K562 (cell line): ENCODE results near the gene CEBPB. TPM values are rescaled to one million over a fixed set of nuclear protein-coding genes. Genes with fewer than 3 reads are reported as not detected.

Experiments used
- ATAC-seq: fragments of 200-7000 bp; cut with Tn5 transposase; 3 replicates; pipeline ENCODE4 v1.9.1; 2020; ENCODE audit warnings: moderate library complexity
- BruUV-seq: library from RNA; stranded (reverse); fragments of 400-500 nt; replicated peaks from 2 replicates; lab custom pipeline; 2021; lab: Mats Ljungman, UMichigan
- CTCF ChIA-PET: fragments of 300-600 bp; formaldehyde crosslinking; extraction: SDS; loops from one replicate; lab custom pipeline; 2021; ENCODE audit warnings: low intra/inter-chr PET ratio; lab: Yijun Ruan, JAX
- POLR2A ChIA-PET: fragments of 300-600, 350-650 bp; sonication (Branson Sonifier 250); formaldehyde crosslinking; extraction: SDS; loops from one replicate; lab custom pipeline; 2021; ENCODE audit warnings: antibody characterized with exemption, inconsistent platforms; lab: Yijun Ruan, JAX
- DNase-seq, 4 experiments: peaks; one replicate each; pipeline versions ENCODE4 v3.0.0 to v3.0.0-alpha.2; 2011 to 2018; ENCODE audit warnings: low spot score in 3 of 4, mixed read lengths in 3 of 4; ENCODE audit errors: extremely low read depth in 1 of 4
- FAIRE-seq: peaks from 2 replicates; lab custom pipeline; 2011; peaks lifted over from hg19 to GRCh38; lab: Jason Lieb, UNC
- H2AFZ ChIP-seq: 2 replicates; pipeline ENCODE4 v1.6.0; 2011; ENCODE audit warnings: low read depth, low read length, control low read depth, inconsistent platforms
- H3K27ac ChIP-seq: fragments of 200-600 bp; 3 replicates; pipeline ENCODE4 v1.8.0; 2011; ENCODE audit warnings: low read depth, mild to moderate bottlenecking, control low read depth, inconsistent platforms, low read length, moderate library complexity, mixed read lengths; ENCODE audit errors: extremely low read depth
- H3K27me3 ChIP-seq, 2 experiments: fragments of 300-600 bp in 1 of 2; 2 replicates in 1 of 2; 3 replicates in 1 of 2; pipeline versions ENCODE4 v1.6.0 to v1.8.0; 2011; ENCODE audit warnings: inconsistent platforms in 2 of 2, low read length in 2 of 2, mild to moderate bottlenecking in 1 of 2, mixed read lengths in 1 of 2, moderate library complexity in 1 of 2; ENCODE audit not compliant: control insufficient read depth in 2 of 2, insufficient read depth in 2 of 2
- H3K36me3 ChIP-seq: fragments of 300-600 bp; 3 replicates; pipeline ENCODE4 v1.8.0; 2011; ENCODE audit warnings: mild to moderate bottlenecking, low read length, inconsistent platforms; ENCODE audit not compliant: control insufficient read depth, insufficient read depth
- H3K4me1 ChIP-seq, 2 experiments: fragments of 200-600 bp in 1 of 2; replicated peaks in 1 of 2; 2 replicates in 1 of 2; 3 replicates in 1 of 2; pipeline versions ENCODE4 v1.5.1 to v1.8.0; 2011; ENCODE audit warnings: inconsistent platforms in 2 of 2, low read length in 2 of 2, mild to moderate bottlenecking in 1 of 2, mixed read lengths in 1 of 2, moderate library complexity in 1 of 2; ENCODE audit not compliant: control insufficient read depth in 2 of 2, insufficient read depth in 2 of 2
- H3K4me2 ChIP-seq: 2 replicates; pipeline ENCODE4 v1.6.1; 2011; ENCODE audit warnings: low read length, control low read depth, inconsistent platforms, mixed read lengths; ENCODE audit not compliant: insufficient read depth
- H3K4me3 ChIP-seq: fragments of 200-600 bp; sonication (generic), shearing (Covaris generic); 2 replicates; pipeline ENCODE4 v1.5.1; 2016; ENCODE audit warnings: control low read depth, inconsistent platforms
- H3K79me2 ChIP-seq: fragments of 200-600 bp; 3 replicates; pipeline ENCODE4 v1.8.0; 2011; ENCODE audit warnings: low read length, inconsistent platforms; ENCODE audit not compliant: control insufficient read depth, insufficient read depth
- H3K9ac ChIP-seq, 2 experiments: 2 replicates each; pipeline versions ENCODE4 v1.6.0 to v1.6.1; 2011; ENCODE audit warnings: low read depth in 2 of 2, low read length in 2 of 2, control low read depth in 1 of 2, inconsistent platforms in 1 of 2, mild to moderate bottlenecking in 1 of 2, mixed read lengths in 1 of 2; ENCODE audit not compliant: insufficient read depth in 1 of 2
- H3K9me1 ChIP-seq: one replicate; pipeline ENCODE4 v1.6.0; 2011; ENCODE audit warnings: inconsistent platforms, mild to moderate bottlenecking, low read length, moderate library complexity; ENCODE audit not compliant: control insufficient read depth, insufficient read depth
- H3K9me3 ChIP-seq: replicated peaks from 2 replicates; pipeline ENCODE4 v1.5.1; 2011; ENCODE audit warnings: low read depth, low read length, inconsistent platforms; ENCODE audit not compliant: control insufficient read depth, insufficient read depth
- H4K20me1 ChIP-seq: replicated peaks from 2 replicates; pipeline ENCODE4 v1.6.1; 2011; ENCODE audit warnings: low read length, inconsistent platforms, mixed read lengths; ENCODE audit not compliant: control insufficient read depth, insufficient read depth
- CCNT2 ChIP-seq: IDR thresholded peaks from 2 replicates; pipeline ENCODE4 v1.6.1; 2011; ENCODE audit warnings: borderline replicate concordance, low read depth, mild to moderate bottlenecking, moderate library complexity, mixed read lengths, low read length; ENCODE audit not compliant: insufficient read length; ENCODE audit errors: extremely low read depth
- CREBBP ChIP-seq: IDR thresholded peaks from one replicate; pipeline ENCODE4 v1.6.1; 2012; ENCODE audit warnings: low read depth, mild to moderate bottlenecking, control low read depth, inconsistent platforms, low read length
- CSDE1 ChIP-seq, 2 experiments: fragments of 450-650 bp; IDR thresholded peaks; 2 replicates each; pipeline ENCODE4 v1.6.1; 2016; ENCODE audit warnings: mild to moderate bottlenecking in 1 of 2
- E2F3 ChIP-seq: fragments of 250-450 bp; sonication (Bioruptor Pico); IDR thresholded peaks from 2 replicates; pipeline ENCODE4 v1.4.0; 2020; ENCODE audit warnings: mild to moderate bottlenecking
- HNRNPLL ChIP-seq: fragments of 200-400 bp; formaldehyde crosslinking; IDR thresholded peaks from 2 replicates; pipeline ENCODE4 v1.6.1; 2017; ENCODE audit warnings: low read length, low read depth, mild to moderate bottlenecking; ENCODE audit not compliant: poor library complexity, severe bottlenecking
- KLF6 ChIP-seq: fragments of 250-450 bp; sonication (Bioruptor Pico); IDR thresholded peaks from 2 replicates; pipeline ENCODE4 v1.4.0; 2020; ENCODE audit warnings: mild to moderate bottlenecking, moderate library complexity, borderline replicate concordance
- NKRF ChIP-seq: fragments of 450-650 bp; IDR thresholded peaks from 2 replicates; pipeline ENCODE4 v1.6.1; 2016; ENCODE audit warnings: borderline replicate concordance
- RAD21 ChIP-seq, 2 experiments: fragments of 250-450 bp in 1 of 2; fragments of 450-650 bp in 1 of 2; sonication (Bioruptor Pico) in 1 of 2; formaldehyde crosslinking in 1 of 2; IDR thresholded peaks in 1 of 2; conservative IDR thresholded peaks in 1 of 2; 2 replicates each; pipeline versions ENCODE4 v1.4.0 to v1.8.0; 2020 to 2022; ENCODE audit warnings: mild to moderate bottlenecking in 2 of 2, moderate library complexity in 1 of 2
- SETDB1 ChIP-seq: IDR thresholded peaks from one replicate; pipeline ENCODE4 v1.6.1; 2012; ENCODE audit warnings: low read length, control low read depth, inconsistent platforms
- TCF3 ChIP-seq: sonication (generic); formaldehyde crosslinking; IDR thresholded peaks from 2 replicates; pipeline ENCODE4 v1.4.0; 2020; ENCODE audit warnings: mild to moderate bottlenecking, missing genetic modification reagents
- TFAP4 ChIP-seq: sonication (generic); formaldehyde crosslinking; IDR thresholded peaks from 2 replicates; pipeline ENCODE4 v1.8.0; 2022; ENCODE audit warnings: missing genetic modification reagents, mild to moderate bottlenecking, moderate library complexity, borderline replicate concordance
- ZNF512 ChIP-seq: IDR thresholded peaks from 2 replicates; pipeline ENCODE4 v1.6.1; 2016; ENCODE audit warnings: missing genetic modification characterization, missing compliant biosample characterization
- WGBS: fragments of 100-300 bp; shearing (Covaris generic); methylation state at CpG from one replicate; pipeline ENCODE4 v1.1.6; 2016; ENCODE audit warnings: low coverage, mixed read lengths; ENCODE audit not compliant: insufficient coverage; ENCODE audit errors: missing lambda C conversion rate; 5-methylcytosine and 5-hydroxymethylcytosine counted together
- in situ Hi-C: fragments of 300-500 bp; cut with MboI; formaldehyde crosslinking; loops from 4 replicates; pipeline ENCODE4 v1.15.0; 2018; ENCODE audit warnings: inconsistent platforms, mixed read lengths
- intact Hi-C: fragments of 100-400 bp; cut with micrococcal nuclease; formaldehyde crosslinking; loops from 2 replicates; pipeline ENCODE4 v1.14.2; 2022
- polyA plus RNA-seq, 8 experiments: library from polyadenylated mRNA; depleted of rRNA in 4 of 8; stranded (reverse) in 5 of 8; unstranded in 3 of 8; fragments of >200 nt; fragmentation: Nextera tagmentation in 2 of 8; fragmentation: Illumina TruSeq in 1 of 8; extraction: Ambion mirVana in 2 of 8; extraction: Trizol in 1 of 8; gene quantifications; 2 replicates each; pipeline versions ENCODE4 v1.2.1 to v1.2.3, GENCODE V29; 2011 to 2014; ENCODE audit warnings: inconsistent platforms in 1 of 8, missing spikeins in 1 of 8
- total RNA-seq, 7 experiments: library from RNA; depleted of rRNA in 6 of 7; stranded (reverse); fragments of >200 nt in 6 of 7; fragmentation: Illumina TruSeq in 2 of 7; extraction: Trizol in 2 of 7; gene quantifications; 2 replicates each; pipeline versions ENCODE4 v1.2.1 to v1.2.3, GENCODE V29; 2011 to 2021; ENCODE audit warnings: low replicate concordance in 1 of 7
- TF ChIP-seq, protein P1 (sequence below): fragments of 450-650 bp; IDR thresholded peaks from 2 replicates; pipeline ENCODE4 v1.6.1; 2016; ENCODE audit warnings: low read depth, mild to moderate bottlenecking, moderate library complexity

Gene CEBPB
- total and polyA plus RNA-seq, 9 of the 15 experiments (the other 6 are each of a cell fraction or from before 2014, with no cell fraction given) = 1.2 to 72.6 (median 7.8) TPM

DNA sequence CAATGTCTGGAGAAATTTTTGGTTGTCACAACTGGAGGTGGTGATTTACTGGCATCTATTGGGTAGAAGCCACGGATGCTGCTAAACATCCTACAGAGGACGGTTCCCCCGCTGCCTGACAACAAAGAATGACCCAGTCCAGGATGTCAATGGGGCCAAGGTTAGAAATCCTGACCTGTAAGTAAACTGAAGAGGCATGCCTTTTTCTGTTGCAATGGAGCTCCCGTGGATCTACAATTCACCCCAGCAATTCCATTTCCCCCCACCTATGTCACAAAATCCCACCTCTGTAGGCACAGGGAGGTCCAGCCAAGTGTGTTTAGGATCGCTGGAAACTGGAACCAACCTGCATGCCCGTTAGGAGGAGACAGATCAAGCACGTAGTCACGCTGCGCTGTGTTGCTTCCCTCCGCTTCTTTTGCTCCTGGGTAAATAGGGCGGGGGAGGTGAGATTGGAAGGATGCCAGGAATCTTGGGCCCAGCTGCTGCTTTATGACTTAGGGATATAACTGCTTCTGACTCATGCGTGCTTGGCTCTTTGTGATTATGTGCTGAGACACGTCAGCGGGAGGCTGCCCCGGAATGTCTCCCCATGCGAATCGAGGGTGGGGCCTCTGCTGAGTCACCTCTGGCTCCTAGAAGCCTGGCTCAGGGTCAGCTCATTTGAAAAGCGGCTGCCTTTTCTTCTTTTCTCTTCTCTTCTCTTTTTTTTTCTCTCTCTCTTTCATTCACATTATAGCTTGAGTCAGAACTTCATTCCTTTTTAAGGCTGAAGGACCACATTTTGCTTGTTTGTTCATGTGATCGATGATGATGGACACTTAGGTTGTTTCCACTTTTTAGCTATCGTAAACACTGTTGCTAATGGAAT is 24.7 kb upstream of the CEBPB start:
- H3K4me2 ChIP-seq = peak overlapping the region; percentile 96
- CTCF ChIA-PET = interaction anchor here (0.9 to 1.2 kb wide), 2 partner anchors 184 to 188 kb away, joined by 4 to 8 read pairs; no protein-coding TSS in a partner anchor
- H3K27ac ChIP-seq = peak overlapping the region; percentile 91
- no peaks in the 10 kb centered on the region for H3K79me2 ChIP-seq
- no peaks in the 10 kb centered on the region for H3K36me3 ChIP-seq
- peaks cover 31 to 34% of the 10 kb centered on the region in 2 experiments; a peak in 4 of 5 replicates for H3K4me1 ChIP-seq
- H4K20me1 ChIP-seq = no peaks in the 10 kb centered on the region
- H3K4me3 ChIP-seq = peak overlapping the region; percentile 37
- 3% methylated on average over 18 of the region's 20 CpGs for WGBS
- peak; percentile 97 for ATAC-seq
- H3K9me3 ChIP-seq = no peaks in the 10 kb centered on the region
- TSS peak; percentile 93 for BruUV-seq
- in situ Hi-C loops = loop anchor here (5.0 kb wide), 1 partner anchor 184 kb away; the partner anchor contains the start of gene SNAI1
- peak; percentile 95 to 99 (median 96) for DNase-seq
- FAIRE-seq = peak; percentile 99
- intact Hi-C loops = loop anchor here (5.0 kb wide), 2 partner anchors 54 to 79 kb away; partner anchors contain the start of gene UBE2V1
- no peaks in the 10 kb centered on the region for H3K9me1 ChIP-seq
- H3K9ac ChIP-seq = peak overlapping the region; percentile 82 to 88; a peak in 3 of 4 replicates
- POLR2A ChIA-PET = interaction anchor here (0.6 to 2.2 kb wide), 20 partner anchors 8 to 482 kb away, joined by 3 to 20 read pairs (median 4); partner anchors contain the start of genes CEBPB, PEDS1 and SNAI1
- H3K27me3 ChIP-seq = no peaks in the 10 kb centered on the region
- peak overlapping the region; percentile 98 for H2AFZ ChIP-seq
- TF ChIP-seq RAD21 (CRISPR knock-in tag; conservative IDR thresholded peaks at IDR 0.05 in 1 of 2, IDR thresholded peaks at IDR 0.05 in 1 of 2) = 0 out of 4 replicates have a peak, but pooled peaks of 1 of the 2 experiments have one; percentile 3
- TF ChIP-seq NKRF = peak; percentile 18; the same call in 1 of the 2 replicates
- TF ChIP-seq ZNF512 (tag) = peak; percentile 54; the same call in 1 of the 2 replicates
- peak in 1 of 2 experiments; percentile 49; a peak in 1 of 4 replicates for TF ChIP-seq CSDE1 (IDR thresholded peaks at IDR 0.05)
- TF ChIP-seq CCNT2 = peak; percentile 95
- TF ChIP-seq KLF6 (CRISPR knock-in tag) = peak; percentile 80; the same call in 1 of the 2 replicates
- TF ChIP-seq, protein P1, sequence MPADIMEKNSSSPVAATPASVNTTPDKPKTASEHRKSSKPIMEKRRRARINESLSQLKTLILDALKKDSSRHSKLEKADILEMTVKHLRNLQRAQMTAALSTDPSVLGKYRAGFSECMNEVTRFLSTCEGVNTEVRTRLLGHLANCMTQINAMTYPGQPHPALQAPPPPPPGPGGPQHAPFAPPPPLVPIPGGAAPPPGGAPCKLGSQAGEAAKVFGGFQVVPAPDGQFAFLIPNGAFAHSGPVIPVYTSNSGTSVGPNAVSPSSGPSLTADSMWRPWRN = 0 out of 2 replicates have a peak, but pooled peaks have one; percentile 35
- TF ChIP-seq SETDB1 = peak; percentile 80
- TF ChIP-seq CREBBP = no peak
- TF ChIP-seq TCF3 (CRISPR knock-in tag) = peak; percentile 90
- TF ChIP-seq TFAP4 (CRISPR knock-in tag) = peak; percentile 100
- TF ChIP-seq E2F3 (CRISPR knock-in tag) = no peak
- TF ChIP-seq HNRNPLL = peak; percentile 75
